GM20000 (cell line): ENCODE data around the gene CCN2.

ENCODE experiments used
- DNase-seq: peaks from one replicate; pipeline ENCODE4 v3.0.0; 2012; ENCODE audit warnings: low spot score
- TF ChIP-seq, protein P1 (sequence below): IDR thresholded peaks from 2 replicates; pipeline ENCODE4 v1.5.1; 2012; ENCODE audit warnings: mild to moderate bottlenecking, control low read depth; ENCODE audit errors: extremely low read depth, missing control alignments

The CCN2 gene

DNA sequence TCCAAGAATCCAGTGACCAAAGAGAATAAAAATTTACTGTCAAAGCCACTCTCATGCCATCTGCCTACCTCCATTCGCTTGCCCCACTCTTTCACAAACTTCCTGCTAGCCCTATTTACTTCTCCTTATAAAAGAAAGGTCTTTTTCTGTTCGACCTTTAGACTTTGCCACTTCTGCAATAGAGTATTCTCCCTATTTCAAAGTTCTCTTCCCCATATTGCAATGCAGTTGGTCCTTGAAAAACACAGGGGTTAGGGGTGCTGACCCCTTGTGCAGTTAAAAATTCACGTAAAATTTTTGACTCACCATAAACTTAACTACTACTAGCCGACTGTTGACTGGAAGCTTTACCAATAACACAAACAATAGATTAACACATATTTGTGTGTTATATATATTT is 15.0 kb downstream of the CCN2 start:
- no peak for DNase-seq
- TF ChIP-seq, protein P1, sequence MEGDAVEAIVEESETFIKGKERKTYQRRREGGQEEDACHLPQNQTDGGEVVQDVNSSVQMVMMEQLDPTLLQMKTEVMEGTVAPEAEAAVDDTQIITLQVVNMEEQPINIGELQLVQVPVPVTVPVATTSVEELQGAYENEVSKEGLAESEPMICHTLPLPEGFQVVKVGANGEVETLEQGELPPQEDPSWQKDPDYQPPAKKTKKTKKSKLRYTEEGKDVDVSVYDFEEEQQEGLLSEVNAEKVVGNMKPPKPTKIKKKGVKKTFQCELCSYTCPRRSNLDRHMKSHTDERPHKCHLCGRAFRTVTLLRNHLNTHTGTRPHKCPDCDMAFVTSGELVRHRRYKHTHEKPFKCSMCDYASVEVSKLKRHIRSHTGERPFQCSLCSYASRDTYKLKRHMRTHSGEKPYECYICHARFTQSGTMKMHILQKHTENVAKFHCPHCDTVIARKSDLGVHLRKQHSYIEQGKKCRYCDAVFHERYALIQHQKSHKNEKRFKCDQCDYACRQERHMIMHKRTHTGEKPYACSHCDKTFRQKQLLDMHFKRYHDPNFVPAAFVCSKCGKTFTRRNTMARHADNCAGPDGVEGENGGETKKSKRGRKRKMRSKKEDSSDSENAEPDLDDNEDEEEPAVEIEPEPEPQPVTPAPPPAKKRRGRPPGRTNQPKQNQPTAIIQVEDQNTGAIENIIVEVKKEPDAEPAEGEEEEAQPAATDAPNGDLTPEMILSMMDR: no peak

DNA sequence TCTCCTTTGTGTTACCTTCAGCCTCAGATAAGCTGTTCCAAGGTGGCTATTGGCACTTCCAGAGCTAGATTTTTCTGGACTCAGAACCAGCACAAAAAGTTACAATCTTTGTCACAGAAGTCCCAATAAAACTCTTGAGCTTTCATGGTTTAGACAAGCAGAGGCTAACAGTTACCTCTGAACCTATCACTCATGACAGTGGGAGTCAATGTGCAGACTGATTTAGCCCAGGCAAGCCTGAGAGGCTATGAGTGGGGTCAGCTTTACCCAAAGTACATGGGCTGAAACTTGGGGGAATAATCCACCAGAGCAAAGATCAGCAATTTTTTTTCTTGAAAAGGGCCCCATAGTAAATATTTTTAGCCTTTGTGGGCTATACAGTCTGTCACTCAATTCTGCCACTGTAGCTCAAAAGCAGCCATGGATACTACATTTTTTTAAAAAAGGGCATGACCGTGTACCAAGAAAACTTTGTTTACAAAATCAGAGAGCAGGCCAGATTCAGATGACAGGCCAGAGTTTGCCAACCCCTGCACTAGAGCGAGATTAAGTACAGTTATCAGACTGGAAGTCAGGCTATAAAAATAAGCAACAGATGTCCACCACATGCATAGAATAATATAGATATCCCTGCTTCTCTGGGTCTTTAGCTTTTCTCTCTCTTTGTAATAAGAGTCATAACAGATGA is 20.0 kb downstream of the CCN2 start:
- TF ChIP-seq, protein P1: no peak
- DNase-seq: no peak

DNA sequence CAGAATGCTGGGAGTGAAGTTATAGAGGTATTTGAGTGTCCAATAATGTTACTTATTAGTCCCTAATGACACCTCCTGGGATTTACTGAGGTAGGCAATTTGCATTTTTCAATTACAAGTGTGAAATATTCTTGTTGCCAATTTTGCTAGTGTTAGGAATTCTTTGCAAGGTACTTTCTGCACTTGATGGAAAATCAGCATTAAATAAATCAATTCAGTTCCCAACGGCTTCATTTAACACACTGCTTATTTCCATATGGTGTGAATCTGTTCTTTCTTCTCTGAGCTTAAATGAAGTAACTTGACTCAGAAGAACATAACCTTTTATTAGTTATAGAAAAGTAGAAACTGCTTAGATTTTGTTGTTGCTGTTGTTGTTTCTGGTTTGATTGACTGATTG is 21.2 kb downstream of the CCN2 start:
- TF ChIP-seq, protein P1: no peak
- DNase-seq: no peak

DNA sequence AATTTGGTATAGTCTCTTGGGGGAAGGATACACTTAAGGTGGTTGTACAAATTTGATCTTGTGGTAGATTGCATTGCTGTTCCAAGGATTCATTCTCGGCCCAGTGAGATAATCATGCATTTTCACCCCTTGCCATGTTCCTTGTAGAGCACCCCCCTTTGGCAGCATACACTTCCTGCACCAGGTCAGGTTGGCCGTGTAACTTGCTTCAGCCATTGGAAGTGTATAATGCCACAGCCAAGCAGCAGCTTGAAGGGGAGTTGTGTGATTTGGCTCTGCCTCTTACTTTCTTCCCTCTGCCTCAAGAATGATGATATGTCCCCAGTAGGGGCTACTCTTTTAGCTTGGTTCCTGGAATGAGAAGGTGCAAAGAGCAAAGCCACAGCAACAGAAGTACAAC is 21.9 kb downstream of the CCN2 start:
- TF ChIP-seq, protein P1: no peak
- DNase-seq: no peak

GRCh38 chr6:131924881-131925474 is 26.2 kb downstream of the CCN2 start:
- TF ChIP-seq, protein P1: no peak
- DNase-seq: no peak

DNA sequence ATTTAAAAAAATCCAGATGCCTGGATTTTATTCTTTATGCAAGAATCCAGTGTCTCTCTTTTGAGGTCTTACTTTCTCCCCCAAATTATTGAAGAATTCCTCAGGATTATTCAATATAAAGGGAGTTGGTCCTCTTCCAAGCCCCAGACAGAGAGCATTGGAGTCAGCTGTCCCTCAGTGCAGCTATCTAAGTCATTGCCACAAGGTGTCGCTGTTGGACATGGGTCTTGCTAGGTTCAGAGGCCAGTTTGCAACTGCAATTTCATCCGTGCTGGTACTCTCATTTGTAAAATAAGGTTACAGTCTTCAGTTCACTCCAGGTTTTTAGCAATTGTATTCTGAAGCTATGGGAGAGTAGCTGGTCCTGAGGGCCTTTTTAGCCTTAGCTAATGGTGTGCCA is 27.8 kb downstream of the CCN2 start:
- DNase-seq: peak; percentile 23
- TF ChIP-seq, protein P1: peak; percentile 60

GRCh38 chr6:131920656-131921055 is 30.5 kb downstream of the CCN2 start:
- DNase-seq: no peak
- TF ChIP-seq, protein P1: no peak
